ENCODE data around the gene S100A12.

The S100A12 gene

GRCh38 chr1:153356392-153357075 is 18.9 kb downstream of the S100A12 start:
- TF ChIP-seq, protein P1, sequence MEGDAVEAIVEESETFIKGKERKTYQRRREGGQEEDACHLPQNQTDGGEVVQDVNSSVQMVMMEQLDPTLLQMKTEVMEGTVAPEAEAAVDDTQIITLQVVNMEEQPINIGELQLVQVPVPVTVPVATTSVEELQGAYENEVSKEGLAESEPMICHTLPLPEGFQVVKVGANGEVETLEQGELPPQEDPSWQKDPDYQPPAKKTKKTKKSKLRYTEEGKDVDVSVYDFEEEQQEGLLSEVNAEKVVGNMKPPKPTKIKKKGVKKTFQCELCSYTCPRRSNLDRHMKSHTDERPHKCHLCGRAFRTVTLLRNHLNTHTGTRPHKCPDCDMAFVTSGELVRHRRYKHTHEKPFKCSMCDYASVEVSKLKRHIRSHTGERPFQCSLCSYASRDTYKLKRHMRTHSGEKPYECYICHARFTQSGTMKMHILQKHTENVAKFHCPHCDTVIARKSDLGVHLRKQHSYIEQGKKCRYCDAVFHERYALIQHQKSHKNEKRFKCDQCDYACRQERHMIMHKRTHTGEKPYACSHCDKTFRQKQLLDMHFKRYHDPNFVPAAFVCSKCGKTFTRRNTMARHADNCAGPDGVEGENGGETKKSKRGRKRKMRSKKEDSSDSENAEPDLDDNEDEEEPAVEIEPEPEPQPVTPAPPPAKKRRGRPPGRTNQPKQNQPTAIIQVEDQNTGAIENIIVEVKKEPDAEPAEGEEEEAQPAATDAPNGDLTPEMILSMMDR (IDR thresholded peaks at IDR 0.05; ENCODE audit: low read length, missing control alignments) = no peak
- H3K4me3 ChIP-seq (replicated peaks; ENCODE audit: low read depth, low read length) = no peak overlapping the region
- no peak for DNase-seq (ENCODE audit: low read depth)

DNA sequence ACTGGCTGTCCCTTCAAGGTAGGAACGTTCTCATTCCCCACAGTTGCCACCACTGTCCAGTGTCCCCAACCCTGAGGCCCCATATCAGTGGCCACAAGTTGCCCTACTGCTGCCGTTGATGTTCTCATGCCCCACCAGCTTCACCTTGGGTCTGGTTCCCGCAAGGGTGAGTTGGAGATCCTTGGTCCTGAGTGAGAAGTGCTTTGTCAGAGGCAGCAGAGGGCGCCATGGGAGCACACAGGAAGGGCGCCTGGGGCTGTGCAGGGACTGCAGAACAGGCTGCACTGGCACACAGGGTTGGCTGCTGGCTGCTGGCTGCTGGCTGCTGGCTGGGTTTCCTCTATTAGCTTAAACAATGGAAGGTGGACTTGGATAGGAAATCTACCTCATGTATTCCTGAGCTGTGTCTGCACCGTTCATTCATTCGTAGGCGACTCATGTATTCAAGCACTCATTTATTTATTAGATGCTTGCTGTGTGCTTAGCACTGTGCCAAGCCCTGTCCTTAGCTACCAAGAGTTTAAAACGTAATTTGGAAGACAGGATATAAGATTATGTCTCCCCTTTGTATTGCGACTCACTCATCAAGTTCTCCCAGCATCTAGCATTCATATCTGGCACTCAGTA is 19.9 kb downstream of the S100A12 start:
- TF ChIP-seq, protein P1 (IDR thresholded peaks at IDR 0.05; ENCODE audit: low read length, missing control alignments) = peak; percentile 55
- DNase-seq (ENCODE audit: low read depth) = peak; percentile 76
- H3K4me3 ChIP-seq (replicated peaks; ENCODE audit: low read depth, low read length) = no peak overlapping the region

DNA sequence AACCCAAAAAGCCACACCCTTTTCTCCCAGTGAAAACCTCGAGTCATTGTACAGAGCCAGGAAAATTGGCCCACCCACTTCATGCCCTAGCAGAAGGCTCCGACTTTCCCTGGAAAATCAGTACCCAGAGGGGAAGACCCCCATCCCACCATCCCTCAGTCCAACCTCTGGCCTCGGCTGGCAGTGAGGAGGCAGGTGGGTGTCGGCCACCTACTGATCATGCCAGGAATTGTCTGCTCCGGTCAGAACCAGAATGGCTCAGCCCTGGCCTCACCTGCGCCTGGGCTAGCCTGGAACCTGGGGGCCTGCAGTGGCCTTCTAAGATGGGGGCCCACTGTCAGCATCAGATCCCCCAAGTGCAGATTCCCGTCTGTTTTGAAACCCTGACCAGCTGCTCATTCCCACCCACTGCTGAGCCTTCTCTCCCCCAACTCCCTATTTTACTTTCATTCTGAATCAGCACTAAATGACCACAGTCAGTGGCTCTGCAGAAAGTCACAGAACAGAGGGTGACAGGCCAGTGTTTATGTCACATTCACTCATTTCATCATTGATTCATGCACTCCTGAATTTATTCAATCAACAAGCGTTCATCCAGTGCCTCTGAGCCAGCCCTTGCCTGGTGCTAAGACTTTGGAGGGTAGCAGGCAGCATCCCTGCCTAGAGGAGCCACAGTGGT is 20.8 kb downstream of the S100A12 start:
- DNase-seq (ENCODE audit: low read depth) = no peak
- TF ChIP-seq, protein P1 (IDR thresholded peaks at IDR 0.05; ENCODE audit: low read length, missing control alignments) = no peak
- H3K4me3 ChIP-seq (replicated peaks; ENCODE audit: low read depth, low read length) = no peak overlapping the region

GRCh38 chr1:153353226-153353947 is 22.0 kb downstream of the S100A12 start:
- peak; percentile 22 for DNase-seq (ENCODE audit: low read depth)
- TF ChIP-seq, protein P1 (IDR thresholded peaks at IDR 0.05; ENCODE audit: low read length, missing control alignments) = peak; percentile 48
- H3K4me3 ChIP-seq (replicated peaks; ENCODE audit: low read depth, low read length) = no peak overlapping the region

DNA sequence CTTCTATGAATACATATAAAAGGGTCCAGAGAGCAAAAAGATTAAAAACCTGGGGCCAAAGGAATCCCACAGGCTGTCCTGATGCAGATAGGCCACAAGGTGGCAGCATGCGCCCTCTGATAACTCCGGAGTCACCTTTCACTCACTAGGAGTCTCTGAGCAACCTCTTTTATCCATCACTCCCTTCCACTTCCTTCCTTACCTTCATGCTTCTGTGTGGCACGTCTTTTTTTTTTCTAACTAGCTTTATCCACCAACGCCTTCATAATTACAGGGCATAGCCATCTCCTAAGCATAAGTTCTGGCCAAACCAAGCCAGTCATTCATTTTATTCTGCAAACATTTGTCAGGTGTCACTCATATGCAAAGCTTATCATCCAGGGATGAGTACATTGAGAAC is 22.9 kb downstream of the S100A12 start:
- H3K4me3 ChIP-seq (replicated peaks; ENCODE audit: low read depth, low read length) = no peak overlapping the region
- TF ChIP-seq, protein P1 (IDR thresholded peaks at IDR 0.05; ENCODE audit: low read length, missing control alignments) = peak; percentile 94
- DNase-seq (ENCODE audit: low read depth) = peak; percentile 79

- DNase-seq (ENCODE audit: low read depth) = no peak
- no peak overlapping the region for H3K4me3 ChIP-seq (replicated peaks; ENCODE audit: low read depth, low read length)
- TF ChIP-seq, protein P1 (IDR thresholded peaks at IDR 0.05; ENCODE audit: low read length, missing control alignments) = no peak
Measured at GRCh38 chr1:153350321-153350957, 25.0 kb downstream of the S100A12 start.

Measured in fibroblast of pulmonary artery (primary cell).